ENCODE results near the gene KLHL22.

- TF ChIP-seq POLR2A (IDR thresholded peaks at IDR 0.05): no peak
- TF ChIP-seq CTCF (IDR thresholded peaks at IDR 0.05): no peak
These were observed 36.0 kb upstream of the KLHL22 start for GRCh38 chr22:20531404-20532201.
